Stimulated activated CD4-positive, alpha-beta T cell treated with anti-CD3 and anti-CD28 coated beads, Interleukin-12 subunit alpha, Interleukin-12 subunit beta, amount 100 ng/mL, for 24 hours (primary cell): ENCODE data around the gene HIPK4.
"Not testable (repeated sequence)": the region's sequence is repeated elsewhere in the genome, so short reads cannot be mapped to it uniquely, and the experiment has no call there.

Experiments used
- DNase-seq, 2 experiments: peaks; one replicate each; pipeline ENCODE4 v3.0.0-alpha.2; 2020; ENCODE audit warnings: low read depth in 2 of 2

HIPK4 gene

GRCh38 chr19:40390084-40390742 is at the start of gene HIPK4:
Gene HIPK4 (minus strand): TSS chr19:40390181. CDS start chr19:40389902, 279 bp downstream.
- DNase-seq, result no peak

GRCh38 chr19:40438284-40438683 is 48.3 kb upstream of the HIPK4 start:
- DNase-seq, result no peak

GRCh38 chr19:40433391-40434216 is 43.6 kb upstream of the HIPK4 start:
- DNase-seq, result peak in 1 of 2 experiments; percentile 29

- not testable (repeated sequence) for DNase-seq
Measured at GRCh38 chr19:40432760-40433159, 42.8 kb upstream of the HIPK4 start.

GRCh38 chr19:40431698-40432097 is 41.7 kb upstream of the HIPK4 start:
- DNase-seq, result no peak

GRCh38 chr19:40430242-40430641 is 40.3 kb upstream of the HIPK4 start:
- not testable (repeated sequence) for DNase-seq

- not testable (repeated sequence) for DNase-seq
Measured at GRCh38 chr19:40428197-40428596, 38.2 kb upstream of the HIPK4 start.

- DNase-seq, result peak; percentile 100
Measured at GRCh38 chr19:40425450-40426287, 35.7 kb upstream of the HIPK4 start, which contains the start of gene SERTAD1. Gene SERTAD1 (minus strand): TSS chr19:40425992. CDS start chr19:40423546, 2,446 bp downstream.

- no peak for DNase-seq
Measured at GRCh38 chr19:40424637-40425449, 34.9 kb upstream of the HIPK4 start.

- no peak for DNase-seq
Measured at GRCh38 chr19:40423938-40424337, 34.0 kb upstream of the HIPK4 start.

- no peak for DNase-seq
Measured at GRCh38 chr19:40422748-40423566, 33.0 kb upstream of the HIPK4 start.

- DNase-seq, result no peak
Measured at GRCh38 chr19:40421993-40422747, 32.2 kb upstream of the HIPK4 start.

- peak; percentile 47 to 76 for DNase-seq
Measured at GRCh38 chr19:40420766-40421765, 31.1 kb upstream of the HIPK4 start.

- DNase-seq, result no peak
Measured at GRCh38 chr19:40420451-40420765, 30.4 kb upstream of the HIPK4 start.

GRCh38 chr19:40419780-40420179 is 29.8 kb upstream of the HIPK4 start:
- no peak for DNase-seq

- DNase-seq, result no peak
Measured at GRCh38 chr19:40419066-40419612, 29.2 kb upstream of the HIPK4 start.

GRCh38 chr19:40418040-40418439 is 28.1 kb upstream of the HIPK4 start:
- no peak for DNase-seq

- DNase-seq, result no peak
Measured at GRCh38 chr19:40417643-40417981, 27.6 kb upstream of the HIPK4 start.
